HepG2 (cell line): ENCODE results near the gene KRTAP5-1. TPM values are rescaled to one million over a fixed set of nuclear protein-coding genes. Genes with fewer than 3 reads are reported as not detected.

ENCODE experiments used
- FLYWCH1 ChIP-seq: sonication (generic); formaldehyde crosslinking; IDR thresholded peaks from 2 replicates; pipeline ENCODE4 v1.8.1; 2023; ENCODE audit warnings: mild to moderate bottlenecking, missing genetic modification reagents
- IKZF5 ChIP-seq: IDR thresholded peaks from 2 replicates; pipeline ENCODE4 v1.6.1; 2018; ENCODE audit warnings: missing genetic modification reagents, mild to moderate bottlenecking, missing compliant biosample characterization
- JDP2 ChIP-seq: sonication (generic); formaldehyde crosslinking; IDR thresholded peaks from 2 replicates; pipeline ENCODE4 v1.8.1; 2022; ENCODE audit warnings: missing genetic modification reagents, borderline replicate concordance
- KDM6A ChIP-seq: IDR thresholded peaks from 2 replicates; pipeline ENCODE4 v1.6.1; 2016; ENCODE audit warnings: low read depth
- MAF1 ChIP-seq: sonication (generic); formaldehyde crosslinking; IDR thresholded peaks from 2 replicates; pipeline ENCODE4 v1.5.0; 2020; ENCODE audit warnings: missing genetic modification reagents, borderline replicate concordance
- MTF1 ChIP-seq: sonication (generic); formaldehyde crosslinking; IDR thresholded peaks from 2 replicates; pipeline ENCODE4 v1.5.0; 2020; ENCODE audit warnings: missing genetic modification reagents
- NR2F2 ChIP-seq: IDR thresholded peaks from 2 replicates; pipeline ENCODE4 v1.6.1; 2012; ENCODE audit warnings: low read depth, inconsistent platforms, borderline replicate concordance
- RXRB ChIP-seq: IDR thresholded peaks from 2 replicates; pipeline ENCODE4 v1.6.1; 2016; ENCODE audit warnings: borderline replicate concordance, missing genetic modification reagents, missing compliant biosample characterization
- SIX4 ChIP-seq: sonication (generic); formaldehyde crosslinking; IDR thresholded peaks from 2 replicates; pipeline ENCODE4 v1.4.0; 2020; ENCODE audit warnings: missing genetic modification reagents
- TFDP2 ChIP-seq: sonication (generic); formaldehyde crosslinking; IDR thresholded peaks from 2 replicates; pipeline ENCODE4 v1.4.0; 2020; ENCODE audit warnings: missing genetic modification reagents
- YEATS2 ChIP-seq: sonication (generic); formaldehyde crosslinking; IDR thresholded peaks from 2 replicates; pipeline ENCODE4 v1.4.0; 2020; ENCODE audit warnings: missing genetic modification reagents, borderline replicate concordance
- ZNF10 ChIP-seq: sonication (generic); formaldehyde crosslinking; IDR thresholded peaks from 2 replicates; pipeline ENCODE4 v1.4.0; 2020; ENCODE audit warnings: mild to moderate bottlenecking, low read depth, missing genetic modification reagents, borderline replicate concordance
- ZNF530 ChIP-seq: sonication (generic); formaldehyde crosslinking; IDR thresholded peaks from 2 replicates; pipeline ENCODE4 v1.5.0; 2020; ENCODE audit warnings: low read depth, mild to moderate bottlenecking, missing genetic modification reagents
- ZNF546 ChIP-seq: sonication (generic); formaldehyde crosslinking; conservative IDR thresholded peaks from 2 replicates; pipeline ENCODE4 v1.8.1; 2023; ENCODE audit warnings: mild to moderate bottlenecking, missing genetic modification reagents
- ZNF598 ChIP-seq: sonication (generic); formaldehyde crosslinking; IDR thresholded peaks from 2 replicates; pipeline ENCODE4 v1.5.1; 2020; ENCODE audit warnings: mild to moderate bottlenecking, missing genetic modification reagents, borderline replicate concordance
- ZNF775 ChIP-seq: sonication (generic); formaldehyde crosslinking; IDR thresholded peaks from 2 replicates; pipeline ENCODE4 v1.4.0; 2020; ENCODE audit warnings: missing genetic modification reagents, mild to moderate bottlenecking, moderate library complexity, borderline replicate concordance
- ZNF781 ChIP-seq: sonication (generic); formaldehyde crosslinking; IDR thresholded peaks from 2 replicates; pipeline ENCODE4 v1.5.1; 2020; ENCODE audit warnings: borderline replicate concordance, mild to moderate bottlenecking, missing genetic modification reagents; ENCODE audit errors: not compliant biosample characterization
- polyA plus RNA-seq, 8 experiments: library from polyadenylated mRNA; depleted of rRNA in 3 of 8; stranded (reverse) in 7 of 8; unstranded in 1 of 8; fragments of >200 nt; fragmentation: Illumina TruSeq in 4 of 8; extraction: Trizol in 4 of 8; gene quantifications; 2 replicates each; pipeline versions ENCODE4 v1.2.1 to v1.2.3, GENCODE V29; 2011 to 2016; ENCODE audit warnings: low read depth in 4 of 8, missing spikeins in 1 of 8, mixed read lengths in 1 of 8; ENCODE audit not compliant: insufficient read depth in 1 of 8
- total RNA-seq, 5 experiments: library from RNA; depleted of rRNA; stranded (reverse); fragments of >200 nt; fragmentation: Illumina TruSeq; extraction: Trizol; gene quantifications; 2 replicates each; pipeline ENCODE4 v1.2.3, GENCODE V29; 2016; ENCODE audit warnings: low read depth in 1 of 5
- TF ChIP-seq, protein P1 (sequence below): sonication (generic); formaldehyde crosslinking; IDR thresholded peaks from 2 replicates; pipeline ENCODE4 v1.5.0; 2020; ENCODE audit warnings: mild to moderate bottlenecking, missing genetic modification reagents
- TF ChIP-seq, protein P2 (sequence below): sonication (generic); formaldehyde crosslinking; IDR thresholded peaks from 2 replicates; pipeline ENCODE4 v1.8.0; 2022; ENCODE audit warnings: mild to moderate bottlenecking, missing genetic modification reagents
- TF ChIP-seq, protein P3 (sequence below): sonication (generic); formaldehyde crosslinking; IDR thresholded peaks from 2 replicates; pipeline ENCODE4 v1.4.0; 2020; ENCODE audit warnings: missing genetic modification reagents
- TF ChIP-seq, protein P4 (sequence below): sonication (generic); formaldehyde crosslinking; IDR thresholded peaks from 2 replicates; pipeline ENCODE4 v1.4.0; 2020; ENCODE audit warnings: missing genetic modification reagents, mild to moderate bottlenecking, borderline replicate concordance

Gene KRTAP5-1
- total and polyA plus RNA-seq, 2 of the 13 experiments (the other 11 are each of a cell fraction or from before 2014, with no cell fraction given) = not detected

- TF ChIP-seq, protein P1, sequence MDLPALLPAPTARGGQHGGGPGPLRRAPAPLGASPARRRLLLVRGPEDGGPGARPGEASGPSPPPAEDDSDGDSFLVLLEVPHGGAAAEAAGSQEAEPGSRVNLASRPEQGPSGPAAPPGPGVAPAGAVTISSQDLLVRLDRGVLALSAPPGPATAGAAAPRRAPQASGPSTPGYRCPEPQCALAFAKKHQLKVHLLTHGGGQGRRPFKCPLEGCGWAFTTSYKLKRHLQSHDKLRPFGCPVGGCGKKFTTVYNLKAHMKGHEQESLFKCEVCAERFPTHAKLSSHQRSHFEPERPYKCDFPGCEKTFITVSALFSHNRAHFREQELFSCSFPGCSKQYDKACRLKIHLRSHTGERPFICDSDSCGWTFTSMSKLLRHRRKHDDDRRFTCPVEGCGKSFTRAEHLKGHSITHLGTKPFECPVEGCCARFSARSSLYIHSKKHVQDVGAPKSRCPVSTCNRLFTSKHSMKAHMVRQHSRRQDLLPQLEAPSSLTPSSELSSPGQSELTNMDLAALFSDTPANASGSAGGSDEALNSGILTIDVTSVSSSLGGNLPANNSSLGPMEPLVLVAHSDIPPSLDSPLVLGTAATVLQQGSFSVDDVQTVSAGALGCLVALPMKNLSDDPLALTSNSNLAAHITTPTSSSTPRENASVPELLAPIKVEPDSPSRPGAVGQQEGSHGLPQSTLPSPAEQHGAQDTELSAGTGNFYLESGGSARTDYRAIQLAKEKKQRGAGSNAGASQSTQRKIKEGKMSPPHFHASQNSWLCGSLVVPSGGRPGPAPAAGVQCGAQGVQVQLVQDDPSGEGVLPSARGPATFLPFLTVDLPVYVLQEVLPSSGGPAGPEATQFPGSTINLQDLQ (CRISPR knock-in tag) = no peak
- TF ChIP-seq, protein P2, sequence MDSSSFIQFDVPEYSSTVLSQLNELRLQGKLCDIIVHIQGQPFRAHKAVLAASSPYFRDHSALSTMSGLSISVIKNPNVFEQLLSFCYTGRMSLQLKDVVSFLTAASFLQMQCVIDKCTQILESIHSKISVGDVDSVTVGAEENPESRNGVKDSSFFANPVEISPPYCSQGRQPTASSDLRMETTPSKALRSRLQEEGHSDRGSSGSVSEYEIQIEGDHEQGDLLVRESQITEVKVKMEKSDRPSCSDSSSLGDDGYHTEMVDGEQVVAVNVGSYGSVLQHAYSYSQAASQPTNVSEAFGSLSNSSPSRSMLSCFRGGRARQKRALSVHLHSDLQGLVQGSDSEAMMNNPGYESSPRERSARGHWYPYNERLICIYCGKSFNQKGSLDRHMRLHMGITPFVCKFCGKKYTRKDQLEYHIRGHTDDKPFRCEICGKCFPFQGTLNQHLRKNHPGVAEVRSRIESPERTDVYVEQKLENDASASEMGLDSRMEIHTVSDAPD = no peak
- TF ChIP-seq TFDP2 (no peak), SIX4 (CRISPR knock-in tag) (no peak), ZNF10 (CRISPR knock-in tag) (no peak), ZNF530 (no peak), KDM6A (no peak), FLYWCH1 (CRISPR knock-in tag) (no peak), ZNF546 (CRISPR knock-in tag) (no peak), ZNF781 (CRISPR knock-in tag) (no peak), ZNF598 (no peak), YEATS2 (no peak), ZNF775 (CRISPR knock-in tag) (no peak), IKZF5 (CRISPR knock-in tag) (no peak), NR2F2 (no peak), RXRB (CRISPR knock-in tag) (no peak), JDP2 (CRISPR knock-in tag) (no peak), MTF1 (CRISPR knock-in tag) (no peak), MAF1 (CRISPR knock-in tag) (no peak)
- TF ChIP-seq, protein P3, sequence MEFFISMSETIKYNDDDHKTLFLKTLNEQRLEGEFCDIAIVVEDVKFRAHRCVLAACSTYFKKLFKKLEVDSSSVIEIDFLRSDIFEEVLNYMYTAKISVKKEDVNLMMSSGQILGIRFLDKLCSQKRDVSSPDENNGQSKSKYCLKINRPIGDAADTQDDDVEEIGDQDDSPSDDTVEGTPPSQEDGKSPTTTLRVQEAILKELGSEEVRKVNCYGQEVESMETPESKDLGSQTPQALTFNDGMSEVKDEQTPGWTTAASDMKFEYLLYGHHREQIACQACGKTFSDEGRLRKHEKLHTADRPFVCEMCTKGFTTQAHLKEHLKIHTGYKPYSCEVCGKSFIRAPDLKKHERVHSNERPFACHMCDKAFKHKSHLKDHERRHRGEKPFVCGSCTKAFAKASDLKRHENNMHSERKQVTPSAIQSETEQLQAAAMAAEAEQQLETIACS (CRISPR knock-in tag) = peak; percentile 56; the same call in 1 of the 2 replicates
- TF ChIP-seq, protein P4, sequence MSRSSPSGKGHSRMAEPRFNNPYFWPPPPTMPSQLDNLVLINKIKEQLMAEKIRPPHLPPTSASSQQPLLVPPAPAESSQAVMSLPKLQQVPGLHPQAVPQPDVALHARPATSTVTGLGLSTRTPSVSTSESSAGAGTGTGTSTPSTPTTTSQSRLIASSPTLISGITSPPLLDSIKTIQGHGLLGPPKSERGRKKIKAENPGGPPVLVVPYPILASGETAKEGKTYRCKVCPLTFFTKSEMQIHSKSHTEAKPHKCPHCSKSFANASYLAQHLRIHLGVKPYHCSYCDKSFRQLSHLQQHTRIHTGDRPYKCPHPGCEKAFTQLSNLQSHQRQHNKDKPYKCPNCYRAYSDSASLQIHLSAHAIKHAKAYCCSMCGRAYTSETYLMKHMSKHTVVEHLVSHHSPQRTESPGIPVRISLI = no peak
Observed at GRCh38 chr11:1574238-1574932, 10.7 kb downstream of the KRTAP5-1 start (continued).
